Lung (tissue), 12 donors: ENCODE results near the gene TOM1L2. TPM values are rescaled to one million over a fixed set of nuclear protein-coding genes. Genes with fewer than 3 reads are reported as not detected.

Experiments
- ATAC-seq: fragments of 200-7000 bp; cut with Tn5 transposase; one replicate; pipeline ENCODE4 v1.9.1; 2020; ENCODE audit warnings: moderate number of reproducible peaks; ENCODE audit not compliant: insufficient read depth, low FRiP score
- DNase-seq, 3 donors: peaks; one replicate each; pipeline ENCODE4 v3.0.0-alpha.2; 2013 to 2017
- H3K27ac ChIP-seq, 2 donors: one replicate each; pipeline ENCODE4 v1.5.1; 2013; ENCODE audit warnings: mild to moderate bottlenecking in 2 of 2, moderate library complexity in 2 of 2, control low read depth in 1 of 2, inconsistent platforms in 1 of 2, low read depth in 1 of 2, low read length in 1 of 2
- H3K27me3 ChIP-seq, 3 donors: one replicate each; pipeline ENCODE4 v1.5.1; 2013; ENCODE audit warnings: low read length in 2 of 3; ENCODE audit not compliant: control insufficient read depth in 3 of 3, insufficient read depth in 3 of 3
- H3K36me3 ChIP-seq, 4 donors: one replicate each; pipeline ENCODE4 v1.5.1; 2013; ENCODE audit warnings: low read length in 4 of 4, mild to moderate bottlenecking in 1 of 4, moderate library complexity in 1 of 4; ENCODE audit not compliant: control insufficient read depth in 4 of 4, insufficient read depth in 4 of 4
- H3K4me1 ChIP-seq, 5 donors: one replicate each; pipeline ENCODE4 v1.5.1; 2013; ENCODE audit warnings: low read length in 5 of 5, mild to moderate bottlenecking in 2 of 5, moderate library complexity in 1 of 5; ENCODE audit not compliant: control insufficient read depth in 5 of 5, insufficient read depth in 5 of 5
- H3K4me3 ChIP-seq: one replicate; pipeline ENCODE4 v1.5.1; 2013; ENCODE audit warnings: mild to moderate bottlenecking, control low read depth, moderate library complexity
- H3K9ac ChIP-seq, 2 donors: one replicate each; pipeline ENCODE4 v1.5.1; 2013; ENCODE audit warnings: low read length in 2 of 2, control low read depth in 1 of 2; ENCODE audit not compliant: insufficient read depth in 1 of 2
- H3K9me3 ChIP-seq, 4 donors: one replicate each; pipeline ENCODE4 v1.5.1; 2013; ENCODE audit warnings: low read length in 3 of 4, mild to moderate bottlenecking in 1 of 4, moderate library complexity in 1 of 4; ENCODE audit not compliant: control insufficient read depth in 4 of 4, insufficient read depth in 3 of 4
- CTCF ChIP-seq: IDR thresholded peaks from 2 replicates; pipeline ENCODE4 v1.5.1; 2012; ENCODE audit warnings: mild to moderate bottlenecking; ENCODE audit errors: control extremely low read depth, extremely low read depth
- WGBS, 2 donors: extraction: QIAGEN DNeasy Blood & Tissue Kit; methylation state at CpG; one replicate each; pipeline ENCODE4 v1.1.7; 2013; 5-methylcytosine and 5-hydroxymethylcytosine counted together
- polyA plus RNA-seq, 2 donors: library from polyadenylated mRNA; stranded (reverse); fragments of 200-250 nt; gene quantifications; one replicate each; pipeline ENCODE4 v1.2.1, GENCODE V29; 2013
- total RNA-seq, 2 donors: library from RNA; depleted of rRNA in 1 of 2; stranded (reverse); fragments of >200 nt in 1 of 2; gene quantifications; one replicate each; pipeline ENCODE4 v1.2.1, GENCODE V29; 2014 to 2021
- donor health status: control.
- donor health status: control.
- donor health status: Bipolar disorder and iron deficiency.
- donor health status: healthy.
- donor health status: DM: yes; HTN: yes; CAD: no.

Gene TOM1L2
- total and polyA plus RNA-seq, 4 donors = 21.5 to 56.5 (median 35.8) TPM

GRCh38 chr17:17979778-17980177, 7.6 kb upstream of the TOM1L2 start:
- Histone ChIP-seq H3K4me1 (peaks cover 0 to 7% (median 0%) of the 10 kb centered on the region in 5 donors), H3K36me3 (peaks cover 0 to 2% (median under 1%) of the 10 kb centered on the region in 4 donors), H3K4me3 (no peak overlapping the region), H3K27me3 (no peaks in the 10 kb centered on the region), H3K27ac (no peak overlapping the region), H3K9me3 (no peaks in the 10 kb centered on the region), H3K9ac (no peak overlapping the region)
- TF ChIP-seq CTCF = no peak
- 82 to 92% methylated on average over 3 of the region's 3 CpGs for WGBS, 2 donors
- no peak for ATAC-seq
- no peak for DNase-seq

- Histone ChIP-seq H3K9ac (no peak overlapping the region), H3K27me3 (no peaks in the 10 kb centered on the region), H3K36me3 (peaks cover 0 to 3% (median 0%) of the 10 kb centered on the region in 4 donors), H3K4me1 (peaks cover 0 to 7% (median 0%) of the 10 kb centered on the region in 5 donors), H3K4me3 (no peak overlapping the region), H3K27ac (no peak overlapping the region), H3K9me3 (no peaks in the 10 kb centered on the region)
- no peak for DNase-seq
- no peak for ATAC-seq
- 82 to 87% methylated on average over 14 of the region's 14 CpGs for WGBS, 2 donors
- TF ChIP-seq CTCF = no peak
Measured at GRCh38 chr17:17978481-17979424, 6.6 kb upstream of the TOM1L2 start.

GRCh38 chr17:17976931-17977570, 4.9 kb upstream of the TOM1L2 start:
- H3K4me1 ChIP-seq = peaks cover 0 to 6% (median 0%) of the 10 kb centered on the region in 5 donors
- H3K9ac ChIP-seq = no peak overlapping the region
- no peak for TF ChIP-seq CTCF
- no peak for DNase-seq
- no peak overlapping the region for H3K27ac ChIP-seq
- no peak overlapping the region for H3K4me3 ChIP-seq
- no peaks in the 10 kb centered on the region for H3K27me3 ChIP-seq
- ATAC-seq = no peak
- H3K36me3 ChIP-seq = peaks cover 0 to 3% (median 0%) of the 10 kb centered on the region in 4 donors
- 86 to 93% methylated on average over 10 of the region's 10 CpGs for WGBS, 2 donors
- H3K9me3 ChIP-seq = no peaks in the 10 kb centered on the region
